PC-9 (cell line): ENCODE data around the gene AMIGO2. TPM values are rescaled to one million over a fixed set of nuclear protein-coding genes. Genes with fewer than 3 reads are reported as not detected.

Source experiments
- BruUV-seq: library from RNA; stranded (reverse); fragments of 400-500 nt; replicated peaks from 2 replicates; lab custom pipeline; 2021; lab: Mats Ljungman, UMichigan
- CTCF ChIA-PET: fragments of 300-600 bp; sonication (Branson Sonifier 250); formaldehyde crosslinking; loops from one replicate; lab custom pipeline; 2022; ENCODE audit warnings: antibody characterized with exemption; lab: Charles Lee
- POLR2A ChIA-PET: fragments of 300-600 bp; sonication (Branson Sonifier 250); formaldehyde crosslinking; loops from one replicate; lab custom pipeline; 2022; ENCODE audit warnings: antibody characterized with exemption; ENCODE audit not compliant: unreplicated experiment; lab: Charles Lee
- DNase-seq, 2 experiments: peaks; one replicate each; pipeline versions ENCODE4 v3.0.0 to v3.0.0-alpha.2; 2015 to 2022; ENCODE audit warnings: mixed read lengths in 1 of 2
- H2AFZ ChIP-seq: fragments of 200-600 bp; sonication (generic); 2 replicates; pipeline ENCODE4 v1.8.1; 2017; ENCODE audit warnings: antibody characterized with exemption
- H3F3A ChIP-seq: fragments of 200-600 bp; sonication (generic); 2 replicates; pipeline ENCODE4 v1.8.1; 2017; ENCODE audit warnings: antibody characterized with exemption, mild to moderate bottlenecking, low read depth; ENCODE audit not compliant: insufficient read depth
- H3K27ac ChIP-seq: fragments of 200-600 bp; sonication (generic); 2 replicates; pipeline ENCODE4 v1.6.1; 2016; ENCODE audit warnings: mixed run types
- H3K27me3 ChIP-seq: fragments of 200-600 bp; sonication (generic); 2 replicates; pipeline ENCODE4 v1.6.1; 2016; ENCODE audit warnings: low read depth, mixed run types; ENCODE audit not compliant: insufficient read depth
- H3K36me3 ChIP-seq: fragments of 200-600 bp; sonication (generic); 2 replicates; pipeline ENCODE4 v1.6.1; 2016; ENCODE audit warnings: low read depth, mixed run types
- H3K4me1 ChIP-seq: fragments of 200-600 bp; sonication (generic); replicated peaks from 2 replicates; pipeline ENCODE4 v1.6.1; 2016; ENCODE audit warnings: mixed run types; ENCODE audit not compliant: insufficient read depth
- H3K4me2 ChIP-seq: fragments of 200-600 bp; sonication (generic); 2 replicates; pipeline ENCODE4 v1.6.1; 2017; ENCODE audit warnings: mixed run types
- H3K4me3 ChIP-seq: fragments of 200-600 bp; sonication (generic); 2 replicates; pipeline ENCODE4 v1.6.1; 2016; ENCODE audit warnings: mixed run types
- H3K79me2 ChIP-seq: fragments of 200-600 bp; sonication (generic); 2 replicates; pipeline ENCODE4 v1.6.1; 2017; ENCODE audit warnings: low read depth, mixed run types
- H3K9me2 ChIP-seq: fragments of 200-600 bp; sonication (generic); 2 replicates; pipeline ENCODE4 v1.8.1; 2017; ENCODE audit warnings: mild to moderate bottlenecking; ENCODE audit not compliant: insufficient read depth
- H3K9me3 ChIP-seq: fragments of 200-600 bp; sonication (generic); 2 replicates; pipeline ENCODE4 v1.8.1; 2016; ENCODE audit warnings: low read depth; ENCODE audit not compliant: insufficient read depth
- H4K20me1 ChIP-seq: fragments of 200-600 bp; sonication (generic); 2 replicates; pipeline ENCODE4 v1.8.1; 2017; ENCODE audit not compliant: insufficient read depth
- CTCF ChIP-seq: fragments of 200-600 bp; sonication (generic); conservative IDR thresholded peaks from 2 replicates; pipeline ENCODE4 v1.6.1; 2017; ENCODE audit warnings: mixed run types, antibody characterized with exemption, mild to moderate bottlenecking, moderate library complexity
- EZH2 ChIP-seq: fragments of 200-600 bp; sonication (generic); IDR thresholded peaks from 2 replicates; pipeline ENCODE4 v1.8.0; 2017; ENCODE audit warnings: antibody characterized with exemption, low read depth
- intact Hi-C: fragments of 100-400 bp; cut with micrococcal nuclease; formaldehyde crosslinking; loops from one replicate; pipeline ENCODE4 v1.10.0; 2022; ENCODE audit not compliant: unreplicated experiment
- total RNA-seq: library from RNA; stranded (reverse); gene quantifications from 2 replicates; pipeline ENCODE4 v1.2.3, GENCODE V29; 2021

AMIGO2 gene
- total RNA-seq, 1 experiment from 2014 or later = 41.9 TPM

DNA sequence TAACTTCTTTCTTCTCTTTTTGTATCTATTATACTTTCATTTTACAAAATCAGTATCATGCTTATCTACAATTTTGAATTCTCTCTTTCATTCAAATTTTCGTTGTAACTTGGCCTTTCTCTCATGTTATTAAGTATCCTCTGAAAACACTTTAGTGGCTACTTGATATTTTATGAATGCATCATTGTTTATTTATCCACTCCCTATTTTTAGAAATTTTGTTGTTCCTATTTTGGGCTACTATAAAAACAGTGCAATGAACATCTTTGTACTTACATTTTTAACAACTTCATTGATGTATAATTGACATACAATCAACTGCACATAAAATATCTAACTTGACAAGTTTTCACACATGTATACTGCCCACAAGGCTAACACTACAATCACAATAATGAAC, 44.0 kb upstream of the AMIGO2 start:
- Histone ChIP-seq H3F3A (no peaks in the 10 kb centered on the region), H3K79me2 (no peaks in the 10 kb centered on the region), H3K27me3 (no peaks in the 10 kb centered on the region), H2AFZ (no peak overlapping the region), H3K36me3 (no peaks in the 10 kb centered on the region), H3K4me1 (no peaks in the 10 kb centered on the region; the same call in 1 of the 2 replicates), H3K9me3 (peaks cover 6% of the 10 kb centered on the region), H3K4me2 (no peak overlapping the region), H3K9me2 (no peaks in the 10 kb centered on the region), H3K27ac (no peak overlapping the region), H4K20me1 (no peaks in the 10 kb centered on the region), H3K4me3 (no peak overlapping the region)
- no TSS peak for BruUV-seq
- TF ChIP-seq EZH2 (no peak), CTCF (no peak)
- ChIA-PET CTCF (no interaction called here), POLR2A (no interaction called here)
- DNase-seq = no peak
- intact Hi-C loops = no loop called here

GRCh38 chr12:47122602-47123001, 42.8 kb upstream of the AMIGO2 start:
- ChIA-PET POLR2A (no interaction called here), CTCF (no interaction called here)
- H3K9me3 ChIP-seq = peaks cover 9% of the 10 kb centered on the region
- TF ChIP-seq EZH2 = no peak
- TF ChIP-seq CTCF = no peak
- no peaks in the 10 kb centered on the region for H3K36me3 ChIP-seq
- no peaks in the 10 kb centered on the region for H3K9me2 ChIP-seq
- no peaks in the 10 kb centered on the region for H3K79me2 ChIP-seq
- no peaks in the 10 kb centered on the region; the same call in 1 of the 2 replicates for H3K4me1 ChIP-seq
- no peak overlapping the region for H3K27ac ChIP-seq
- intact Hi-C loops = no loop called here
- H2AFZ ChIP-seq = no peak overlapping the region
- H3F3A ChIP-seq = no peaks in the 10 kb centered on the region
- no peaks in the 10 kb centered on the region for H4K20me1 ChIP-seq
- H3K4me2 ChIP-seq = no peak overlapping the region
- BruUV-seq = no TSS peak
- H3K4me3 ChIP-seq = no peak overlapping the region
- H3K27me3 ChIP-seq = no peaks in the 10 kb centered on the region
- DNase-seq = no peak

- ChIA-PET POLR2A (no interaction called here), CTCF (no interaction called here)
- no peaks in the 10 kb centered on the region for H3K9me2 ChIP-seq
- no peak for DNase-seq
- intact Hi-C loops = no loop called here
- no peak overlapping the region for H3K4me2 ChIP-seq
- H3F3A ChIP-seq = no peaks in the 10 kb centered on the region
- no peaks in the 10 kb centered on the region for H4K20me1 ChIP-seq
- no peak overlapping the region for H3K4me3 ChIP-seq
- BruUV-seq = no TSS peak
- no peaks in the 10 kb centered on the region for H3K36me3 ChIP-seq
- TF ChIP-seq CTCF = no peak
- no peak for TF ChIP-seq EZH2
- H3K27me3 ChIP-seq = no peaks in the 10 kb centered on the region
- H3K9me3 ChIP-seq = peaks cover 9% of the 10 kb centered on the region
- no peak overlapping the region for H2AFZ ChIP-seq
- no peaks in the 10 kb centered on the region; the same call in 1 of the 2 replicates for H3K4me1 ChIP-seq
- no peaks in the 10 kb centered on the region for H3K79me2 ChIP-seq
- no peak overlapping the region for H3K27ac ChIP-seq
Observed at GRCh38 chr12:47121146-47121545, 41.4 kb upstream of the AMIGO2 start.
